Neuronal stem cell (in vitro differentiated cells): ENCODE data around the gene NAA35.

Source experiments
- DNase-seq: peaks from one replicate; pipeline ENCODE4 v3.0.0-alpha.2; 2013; ENCODE audit warnings: low spot score
- H2AFZ ChIP-seq: one replicate; pipeline ENCODE4 v1.6.1; 2013; ENCODE audit warnings: mild to moderate bottlenecking, low read length, inconsistent platforms
- H2AK5ac ChIP-seq: 2 replicates; pipeline ENCODE4 v1.6.1; 2013; ENCODE audit warnings: low read depth, mild to moderate bottlenecking, inconsistent platforms, low read length, moderate library complexity, mixed read lengths
- H2BK120ac ChIP-seq: 2 replicates; pipeline ENCODE4 v1.6.1; 2013; ENCODE audit warnings: low read depth, mild to moderate bottlenecking, inconsistent platforms, low read length, moderate library complexity, mixed read lengths
- H2BK12ac ChIP-seq: one replicate; pipeline ENCODE4 v1.6.1; 2013; ENCODE audit warnings: low read length, inconsistent platforms
- H2BK15ac ChIP-seq: 2 replicates; pipeline ENCODE4 v1.6.1; 2013; ENCODE audit warnings: mild to moderate bottlenecking, low read length, inconsistent platforms, mixed read lengths
- H2BK5ac ChIP-seq: one replicate; pipeline ENCODE4 v1.6.1; 2013; ENCODE audit warnings: inconsistent platforms, mild to moderate bottlenecking, low read length, moderate library complexity
- H3K14ac ChIP-seq: one replicate; pipeline ENCODE4 v1.6.1; 2013; ENCODE audit warnings: low read length, inconsistent platforms
- H3K18ac ChIP-seq: 2 replicates; pipeline ENCODE4 v1.6.1; 2013; ENCODE audit warnings: low read length, inconsistent platforms
- H3K23ac ChIP-seq: 2 replicates; pipeline ENCODE4 v1.6.1; 2013; ENCODE audit warnings: low read depth, mild to moderate bottlenecking, mixed read lengths, low read length, inconsistent platforms; ENCODE audit not compliant: poor library complexity
- H3K27ac ChIP-seq: replicated peaks from 3 replicates; pipeline ENCODE4 v1.5.1; 2013; ENCODE audit warnings: low read length, inconsistent platforms
- H3K27me3 ChIP-seq, 3 experiments: 2 replicates each; pipeline ENCODE4 v1.6.1; 2013; ENCODE audit warnings: low read length in 3 of 3, mild to moderate bottlenecking in 2 of 3, inconsistent platforms in 1 of 3, low read depth in 1 of 3, mixed read lengths in 1 of 3, moderate library complexity in 1 of 3; ENCODE audit not compliant: control insufficient read depth in 3 of 3, insufficient read depth in 3 of 3
- H3K36me3 ChIP-seq, 2 donors: replicated peaks in 1 of 2; 2 replicates each; pipeline ENCODE4 v1.6.1; 2013; ENCODE audit warnings: low read length in 2 of 2; ENCODE audit not compliant: control insufficient read depth in 2 of 2, insufficient read depth in 2 of 2
- H3K4ac ChIP-seq: 2 replicates; pipeline ENCODE4 v1.6.1; 2013; ENCODE audit warnings: inconsistent platforms, mild to moderate bottlenecking, low read length, moderate library complexity
- H3K4me1 ChIP-seq, 2 donors: 1 replicate in 1 of 2; 2 replicates in 1 of 2; pipeline ENCODE4 v1.6.1; 2013; ENCODE audit warnings: low read length in 2 of 2, low read depth in 1 of 2; ENCODE audit not compliant: control insufficient read depth in 2 of 2, insufficient read depth in 1 of 2
- H3K4me2 ChIP-seq: one replicate; pipeline ENCODE4 v1.6.1; 2013; ENCODE audit warnings: mild to moderate bottlenecking, low read length, inconsistent platforms; ENCODE audit not compliant: insufficient read depth, poor library complexity, severe bottlenecking
- H3K4me3 ChIP-seq, 2 donors: 2 replicates each; pipeline ENCODE4 v1.5.1; 2013; ENCODE audit warnings: low read length in 2 of 2, mild to moderate bottlenecking in 2 of 2, inconsistent platforms in 1 of 2, moderate library complexity in 1 of 2
- H3K79me1 ChIP-seq: one replicate; pipeline ENCODE4 v1.6.1; 2013; ENCODE audit warnings: low read depth, mild to moderate bottlenecking, inconsistent platforms, low read length, moderate library complexity
- H3K9ac ChIP-seq: one replicate; pipeline ENCODE4 v1.6.1; 2013; ENCODE audit warnings: mild to moderate bottlenecking, low read depth, low read length, inconsistent platforms; ENCODE audit not compliant: poor library complexity
- H3K9me3 ChIP-seq, 2 donors: replicated peaks in 1 of 2; 2 replicates each; pipeline versions ENCODE3 to v1.6.1; 2013; ENCODE audit warnings: low read length in 2 of 2, mild to moderate bottlenecking in 2 of 2, inconsistent platforms in 1 of 2, low read depth in 1 of 2, mixed read lengths in 1 of 2, moderate library complexity in 1 of 2; ENCODE audit not compliant: control insufficient read depth in 2 of 2, insufficient read depth in 1 of 2
- H4K8ac ChIP-seq: one replicate; pipeline ENCODE4 v1.6.1; 2013; ENCODE audit warnings: low read depth, mild to moderate bottlenecking, inconsistent platforms, low read length, moderate library complexity
- H4K91ac ChIP-seq: one replicate; pipeline ENCODE4 v1.6.1; 2013; ENCODE audit warnings: low read length, low read depth, mild to moderate bottlenecking, inconsistent platforms; ENCODE audit not compliant: poor library complexity
- WGBS, 2 donors: extraction: QIAGEN DNeasy Blood & Tissue Kit; methylation state at CpG; one replicate each; pipeline ENCODE4 v1.1.7; 2013; ENCODE audit warnings: missing lambda C conversion rate in 2 of 2, mixed read lengths in 1 of 2; ENCODE audit not compliant: insufficient read length in 2 of 2, insufficient replicate concordance in 1 of 2; ENCODE audit errors: extremely low coverage in 2 of 2; 5-methylcytosine and 5-hydroxymethylcytosine counted together

NAA35 gene

GRCh38 chr9:86054695-86055094 is 113.7 kb downstream of the NAA35 start:
- no CpG with 5 or more reads among the region's 3 CpGs for WGBS, 2 donors
- Histone ChIP-seq H3K9me3 (peaks cover 3 to 6% of the 10 kb centered on the region in 2 donors), H3K4me1 (no peaks in the 10 kb centered on the region), H3K9ac (no peak overlapping the region), H4K8ac (no peak overlapping the region), H2AK5ac (no peak overlapping the region), H2BK12ac (no peak overlapping the region), H3K18ac (no peak overlapping the region), H4K91ac (no peak overlapping the region), H3K14ac (no peak overlapping the region), H2AFZ (no peak overlapping the region), H3K23ac (no peak overlapping the region), H3K27me3 (no peaks in the 10 kb centered on the region), H3K79me1 (peaks cover 11% of the 10 kb centered on the region), H3K36me3 (peaks cover 10 to 50% of the 10 kb centered on the region in 2 donors), H2BK15ac (no peak overlapping the region), H3K4me3 (no peak overlapping the region), H3K4ac (no peak overlapping the region), H2BK5ac (no peak overlapping the region), H3K27ac (no peak overlapping the region), H2BK120ac (no peak overlapping the region), H3K4me2 (no peak overlapping the region)
- no peak for DNase-seq

DNA sequence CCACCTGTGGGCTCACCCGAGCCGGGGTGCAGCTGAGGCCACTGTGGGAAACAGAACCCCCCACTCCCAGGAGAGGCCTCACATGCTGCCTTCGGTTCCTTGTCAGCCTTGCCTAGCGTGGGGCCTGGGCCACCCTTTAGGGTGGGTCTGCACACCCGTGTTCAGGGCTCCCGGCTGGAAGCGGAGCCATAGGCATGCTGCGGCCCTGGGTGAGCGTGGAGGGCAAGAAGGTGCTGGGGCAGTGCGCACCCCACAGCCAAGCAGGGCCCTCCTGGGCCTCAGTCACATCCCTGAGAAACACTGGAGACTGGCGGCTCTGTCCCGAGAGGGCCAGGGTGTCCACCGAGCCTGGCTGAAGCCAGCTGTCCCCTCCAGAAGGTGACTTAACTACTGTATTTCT is 116.5 kb downstream of the NAA35 start:
- no peaks in the 10 kb centered on the region for H3K27me3 ChIP-seq
- peak overlapping the region; percentile 86 for H3K23ac ChIP-seq
- no peak overlapping the region for H3K14ac ChIP-seq
- H4K8ac ChIP-seq = no peak overlapping the region
- no peak overlapping the region for H2AFZ ChIP-seq
- H2BK120ac ChIP-seq = no peak overlapping the region
- H4K91ac ChIP-seq = no peak overlapping the region
- H3K27ac ChIP-seq = no peak overlapping the region
- no peak for DNase-seq
- H3K9ac ChIP-seq = no peak overlapping the region
- H2BK15ac ChIP-seq = no peak overlapping the region
- H3K4ac ChIP-seq = no peak overlapping the region
- no peak overlapping the region for H3K4me2 ChIP-seq
- H3K9me3 ChIP-seq = peaks cover 3 to 6% of the 10 kb centered on the region in 2 donors
- no peaks in the 10 kb centered on the region for H3K4me1 ChIP-seq
- no peak overlapping the region for H2BK5ac ChIP-seq
- H3K4me3 ChIP-seq = no peak overlapping the region
- no peak overlapping the region for H2AK5ac ChIP-seq
- no CpG with 5 or more reads among the region's 13 CpGs for WGBS, 2 donors
- peaks cover 12 to 66% of the 10 kb centered on the region in 2 donors for H3K36me3 ChIP-seq
- H3K79me1 ChIP-seq = peaks cover 13% of the 10 kb centered on the region
- H2BK12ac ChIP-seq = no peak overlapping the region
- no peak overlapping the region for H3K18ac ChIP-seq

- Histone ChIP-seq H3K79me1 (peaks cover 10% of the 10 kb centered on the region), H2AK5ac (no peak overlapping the region), H3K27ac (no peak overlapping the region), H3K27me3 (no peaks in the 10 kb centered on the region), H2BK12ac (no peak overlapping the region), H3K9ac (no peak overlapping the region), H3K4me2 (no peak overlapping the region), H2BK120ac (no peak overlapping the region), H2BK15ac (no peak overlapping the region), H4K8ac (no peak overlapping the region), H3K36me3 (peaks cover 7 to 83% of the 10 kb centered on the region in 2 donors), H2AFZ (no peak overlapping the region), H3K4me1 (no peaks in the 10 kb centered on the region), H3K4ac (no peak overlapping the region), H3K23ac (peak overlapping the region; percentile 46), H3K14ac (no peak overlapping the region), H2BK5ac (no peak overlapping the region), H4K91ac (no peak overlapping the region), H3K9me3 (peaks cover 0 to 3% of the 10 kb centered on the region in 2 donors), H3K4me3 (no peak overlapping the region), H3K18ac (peak overlapping the region; percentile 33)
- no peak for DNase-seq
- WGBS, 2 donors = no CpG with 5 or more reads among the region's 11 CpGs
Observed at GRCh38 chr9:86061972-86062739, 121.2 kb downstream of the NAA35 start.

- Histone ChIP-seq H3K18ac (peak overlapping the region; percentile 49), H4K8ac (no peak overlapping the region), H3K23ac (no peak overlapping the region), H2BK5ac (no peak overlapping the region), H2BK15ac (no peak overlapping the region), H2AFZ (no peak overlapping the region), H3K79me1 (peaks cover 7% of the 10 kb centered on the region), H3K27me3 (no peaks in the 10 kb centered on the region), H3K27ac (no peak overlapping the region), H2BK12ac (no peak overlapping the region), H3K36me3 (peaks cover 5 to 82% of the 10 kb centered on the region in 2 donors), H3K4me3 (no peak overlapping the region), H3K9me3 (peaks cover 0 to 3% of the 10 kb centered on the region in 2 donors), H3K9ac (no peak overlapping the region), H4K91ac (no peak overlapping the region), H3K14ac (no peak overlapping the region), H2BK120ac (no peak overlapping the region), H3K4me2 (no peak overlapping the region), H2AK5ac (no peak overlapping the region), H3K4ac (no peak overlapping the region), H3K4me1 (no peaks in the 10 kb centered on the region)
- WGBS, 2 donors = no CpG with 5 or more reads among the region's 16 CpGs
- no peak for DNase-seq
Observed at GRCh38 chr9:86062845-86063693, 122.1 kb downstream of the NAA35 start.
